OCI-M2 (cell line): Measurements from ENCODE around the gene ZAP70.
A peak's percentile ranks its signal among the peaks of the same experiment; 100 is the strongest.
"Not testable (repeated sequence)": the region's sequence is repeated elsewhere in the genome, so short reads cannot be mapped to it uniquely, and the experiment has no call there.

Source experiments
- DNase-seq: peaks from one replicate; lab custom pipeline; 2025; ENCODE audit not compliant: unreplicated experiment; lab: John Stamatoyannopoulos, UW

The ZAP70 gene

GRCh38 chr2:97713296-97714083 is at the start of gene ZAP70:
TSS of gene ZAP70 (plus strand) at chr2:97713576. CDS start at chr2:97724037, 10,461 bp downstream.
- DNase-seq, result no peak

- DNase-seq, result no peak
Observed at GRCh38 chr2:97663626-97663961, 49.8 kb upstream of the ZAP70 start.

- peak; percentile 61 for DNase-seq
Observed at GRCh38 chr2:97663962-97664635, 49.3 kb upstream of the ZAP70 start, which contains the start of gene ACTR1B. TSS of gene ACTR1B (minus strand) at chr2:97664044. CDS start at chr2:97663890, 154 bp downstream.

GRCh38 chr2:97664636-97664970 is 48.8 kb upstream of the ZAP70 start:
- no peak for DNase-seq

- no peak for DNase-seq
Observed at GRCh38 chr2:97669448-97669847, 43.9 kb upstream of the ZAP70 start, which contains the start of gene C2orf92. TSS of gene C2orf92 (plus strand) at chr2:97669713. CDS start at chr2:97669789, 76 bp downstream.

GRCh38 chr2:97670471-97670870 is 42.9 kb upstream of the ZAP70 start:
- no peak for DNase-seq

GRCh38 chr2:97671526-97671925 is 41.9 kb upstream of the ZAP70 start:
- DNase-seq, result no peak

- DNase-seq, result not testable (repeated sequence)
Observed at GRCh38 chr2:97672606-97673140, 40.7 kb upstream of the ZAP70 start.

- DNase-seq, result no peak
Observed at GRCh38 chr2:97673182-97673914, 40.0 kb upstream of the ZAP70 start.

GRCh38 chr2:97673915-97674283 is 39.5 kb upstream of the ZAP70 start:
- DNase-seq, result no peak

GRCh38 chr2:97675430-97676113 is 37.8 kb upstream of the ZAP70 start:
- DNase-seq, result no peak

GRCh38 chr2:97676620-97677019 is 36.8 kb upstream of the ZAP70 start:
- DNase-seq, result no peak

GRCh38 chr2:97677480-97677879 is 35.9 kb upstream of the ZAP70 start:
- DNase-seq, result no peak

- no peak for DNase-seq
Observed at GRCh38 chr2:97678298-97678697, 35.1 kb upstream of the ZAP70 start.

- not testable (repeated sequence) for DNase-seq
Observed at GRCh38 chr2:97687235-97687634, 26.1 kb upstream of the ZAP70 start.

- DNase-seq, result no peak
Observed at GRCh38 chr2:97688062-97688827, 25.1 kb upstream of the ZAP70 start.

GRCh38 chr2:97691166-97691565 is 22.2 kb upstream of the ZAP70 start:
- DNase-seq, result no peak

- DNase-seq, result no peak
Observed at GRCh38 chr2:97693476-97693875, 19.9 kb upstream of the ZAP70 start.

GRCh38 chr2:97695744-97696143 is 17.6 kb upstream of the ZAP70 start:
- no peak for DNase-seq
